ENCODE measurements around the gene ABHD6.

- TF ChIP-seq CTCF (IDR thresholded peaks at IDR 0.05) (no peak), POLR2A (IDR thresholded peaks at IDR 0.05) (no peak)
Measured at GRCh38 chr3:58202917-58203360, 34.7 kb upstream of the ABHD6 start.

Measured in tibial nerve (tissue), 3 donors.